Measurements from ENCODE around the gene ZNF43. TPM values are rescaled to one million over a fixed set of nuclear protein-coding genes. Genes with fewer than 3 reads are reported as not detected.
"Not testable (repeated sequence)": the region's sequence is repeated elsewhere in the genome, so short reads cannot be mapped to it uniquely, and the experiment has no call there.

ZNF43 gene
- total RNA-seq (1 to 10 TPM; 6.8 to 8.8 (median 8.2) TPM), polyA plus RNA-seq (4.0 TPM)
- long read RNA-seq, donor 1, transcript ZNF43-201 (4 exons, 2,881 nt) = major isoform, 22 of 25 reads
- long read RNA-seq, donor 1, partial matches to known transcripts = 0 of 25 reads
- long read RNA-seq, donor 1, other reads (novel, unspliced or antisense) = 2 of 25 reads
- long read RNA-seq, donor 2, partial matches to known transcripts = 0 of 3 reads
- long read RNA-seq, donor 2, other reads (novel, unspliced or antisense) = 0 of 3 reads
- long read RNA-seq, donor 3, transcript ZNF43-201 (4 exons, 2,881 nt) = major isoform, 26 of 32 reads
- long read RNA-seq, donor 3, partial matches to known transcripts = 0 of 32 reads
- long read RNA-seq, donor 3, other reads (novel, unspliced or antisense) = 4 of 32 reads
- long read RNA-seq, donor 4, partial matches to known transcripts = 0 of 5 reads
- long read RNA-seq, donor 4, other reads (novel, unspliced or antisense) = 1 of 5 reads

GRCh38 chr19:21835810-21836444, at the start of gene ZNF43:
Gene ZNF43 (minus strand): TSS chr19:21836182. CDS start chr19:21836038, 144 bp downstream.
- H3K27ac ChIP-seq (ENCODE audit: low read length) = peak within 1 kb of the TSS; percentile 85
- peak; percentile 98 to 99 (median 99) for DNase-seq
- H3K4me1 ChIP-seq (ENCODE audit: control insufficient read depth, insufficient read depth, low read length) = no peaks in the 10 kb centered on the region
- H3K9me3 ChIP-seq (ENCODE audit: control insufficient read depth, low read length) = no peaks in the 10 kb centered on the region
- under 1% methylated on average over 29 of the region's 29 CpGs for WGBS
- intact Hi-C loops (cut with DNase I) = no loop called here
- ATAC-seq = peak; percentile 99
- peak within 1 kb of the TSS; percentile 96 for H3K4me3 ChIP-seq (ENCODE audit: low read length)
- H3K27me3 ChIP-seq (ENCODE audit: control insufficient read depth, insufficient read depth) = no peaks in the 10 kb centered on the region

GRCh38 chr19:21885516-21885915, 49.5 kb upstream of the ZNF43 start:
- H3K4me1 ChIP-seq (ENCODE audit: control insufficient read depth, insufficient read depth, low read length); ATAC-seq; DNase-seq; intact Hi-C loops (cut with DNase I); H3K9me3 ChIP-seq (ENCODE audit: control insufficient read depth, low read length); H3K27me3 ChIP-seq (ENCODE audit: control insufficient read depth, insufficient read depth); H3K4me3 ChIP-seq (ENCODE audit: low read length); H3K27ac ChIP-seq (ENCODE audit: low read length): not testable (repeated sequence)
- WGBS = 58% methylated on average over 2 of the region's 2 CpGs

- H3K9me3 ChIP-seq (ENCODE audit: control insufficient read depth, low read length); H3K27me3 ChIP-seq (ENCODE audit: control insufficient read depth, insufficient read depth); H3K27ac ChIP-seq (ENCODE audit: low read length); DNase-seq; intact Hi-C loops (cut with DNase I); H3K4me1 ChIP-seq (ENCODE audit: control insufficient read depth, insufficient read depth, low read length); H3K4me3 ChIP-seq (ENCODE audit: low read length); ATAC-seq: not testable (repeated sequence)
- 84% methylated on average over 8 of the region's 8 CpGs for WGBS
These were observed 48.8 kb upstream of the ZNF43 start for GRCh38 chr19:21884786-21885185.

GRCh38 chr19:21883516-21883915, 47.5 kb upstream of the ZNF43 start:
- DNase-seq = no peak
- Histone ChIP-seq H3K4me1 (ENCODE audit: control insufficient read depth, insufficient read depth, low read length) (no peaks in the 10 kb centered on the region), H3K27me3 (ENCODE audit: control insufficient read depth, insufficient read depth) (no peaks in the 10 kb centered on the region), H3K4me3 (ENCODE audit: low read length) (no peak overlapping the region), H3K27ac (ENCODE audit: low read length) (no peak overlapping the region), H3K9me3 (ENCODE audit: control insufficient read depth, low read length) (no peaks in the 10 kb centered on the region)
- no peak for ATAC-seq
- intact Hi-C loops (cut with DNase I) = no loop called here
- 80% methylated on average over 10 of the region's 10 CpGs for WGBS

GRCh38 chr19:21880761-21881160, 44.8 kb upstream of the ZNF43 start:
- H3K9me3 ChIP-seq (ENCODE audit: control insufficient read depth, low read length); H3K27me3 ChIP-seq (ENCODE audit: control insufficient read depth, insufficient read depth); H3K4me1 ChIP-seq (ENCODE audit: control insufficient read depth, insufficient read depth, low read length); H3K4me3 ChIP-seq (ENCODE audit: low read length); ATAC-seq; H3K27ac ChIP-seq (ENCODE audit: low read length); intact Hi-C loops (cut with DNase I): not testable (repeated sequence)
- DNase-seq = peak in 1 of 3 donors; percentile 51
- WGBS = 39% methylated on average over 9 of the region's 9 CpGs

- no peak overlapping the region for H3K27ac ChIP-seq (ENCODE audit: low read length)
- H3K4me3 ChIP-seq (ENCODE audit: low read length) = no peak overlapping the region
- no peaks in the 10 kb centered on the region for H3K4me1 ChIP-seq (ENCODE audit: control insufficient read depth, insufficient read depth, low read length)
- no peaks in the 10 kb centered on the region for H3K27me3 ChIP-seq (ENCODE audit: control insufficient read depth, insufficient read depth)
- intact Hi-C loops (cut with DNase I) = no loop called here
- ATAC-seq (no peak), DNase-seq (no peak)
- no peaks in the 10 kb centered on the region for H3K9me3 ChIP-seq (ENCODE audit: control insufficient read depth, low read length)
- WGBS = 76% methylated on average over 4 of the region's 4 CpGs
These were observed 42.7 kb upstream of the ZNF43 start for GRCh38 chr19:21878646-21879045.

GRCh38 chr19:21877976-21878375, 42.0 kb upstream of the ZNF43 start:
- Histone ChIP-seq H3K9me3 (ENCODE audit: control insufficient read depth, low read length) (no peaks in the 10 kb centered on the region), H3K4me1 (ENCODE audit: control insufficient read depth, insufficient read depth, low read length) (no peaks in the 10 kb centered on the region), H3K27ac (ENCODE audit: low read length) (no peak overlapping the region), H3K27me3 (ENCODE audit: control insufficient read depth, insufficient read depth) (no peaks in the 10 kb centered on the region), H3K4me3 (ENCODE audit: low read length) (no peak overlapping the region)
- 74% methylated on average over 2 of the region's 2 CpGs for WGBS
- DNase-seq (no peak), ATAC-seq (no peak)
- intact Hi-C loops (cut with DNase I) = no loop called here

GRCh38 chr19:21876608-21877007, 40.6 kb upstream of the ZNF43 start:
- H3K27ac ChIP-seq (ENCODE audit: low read length); DNase-seq; H3K9me3 ChIP-seq (ENCODE audit: control insufficient read depth, low read length); H3K4me1 ChIP-seq (ENCODE audit: control insufficient read depth, insufficient read depth, low read length); H3K27me3 ChIP-seq (ENCODE audit: control insufficient read depth, insufficient read depth); H3K4me3 ChIP-seq (ENCODE audit: low read length); ATAC-seq; intact Hi-C loops (cut with DNase I): not testable (repeated sequence)
- 82% methylated on average over 7 of the region's 7 CpGs for WGBS

- Histone ChIP-seq H3K9me3 (ENCODE audit: control insufficient read depth, low read length) (no peaks in the 10 kb centered on the region), H3K27ac (ENCODE audit: low read length) (no peak overlapping the region), H3K27me3 (ENCODE audit: control insufficient read depth, insufficient read depth) (no peaks in the 10 kb centered on the region), H3K4me3 (ENCODE audit: low read length) (no peak overlapping the region), H3K4me1 (ENCODE audit: control insufficient read depth, insufficient read depth, low read length) (no peaks in the 10 kb centered on the region)
- WGBS = 43% methylated on average over 9 of the region's 9 CpGs
- ATAC-seq (no peak), DNase-seq (no peak)
- intact Hi-C loops (cut with DNase I) = no loop called here
These were observed 21.0 kb upstream of the ZNF43 start for GRCh38 chr19:21856773-21857514.

- Histone ChIP-seq H3K9me3 (ENCODE audit: control insufficient read depth, low read length) (no peaks in the 10 kb centered on the region), H3K27ac (ENCODE audit: low read length) (peak overlapping the region; percentile 91), H3K4me3 (ENCODE audit: low read length) (peak overlapping the region; percentile 86), H3K27me3 (ENCODE audit: control insufficient read depth, insufficient read depth) (no peaks in the 10 kb centered on the region), H3K4me1 (ENCODE audit: control insufficient read depth, insufficient read depth, low read length) (no peaks in the 10 kb centered on the region)
- WGBS = under 1% methylated on average over 44 of the region's 44 CpGs
- ATAC-seq = peak; percentile 100
- peak; percentile 96 to 97 (median 97) for DNase-seq
- intact Hi-C loops (cut with DNase I) = no loop called here
These were observed 15.8 kb upstream of the ZNF43 start for GRCh38 chr19:21851596-21852345.
